H1 (cell line): ENCODE measurements around the gene CFAP100. TPM values are rescaled to one million over a fixed set of nuclear protein-coding genes. Genes with fewer than 3 reads are reported as not detected.

ENCODE experiments used
- CTCF ChIA-PET: fragments of 300-600 bp; sonication (Branson Sonifier 250); formaldehyde crosslinking; loops from one replicate; lab custom pipeline; 2021; ENCODE audit not compliant: partially characterized antibody; lab: Charles Lee
- POLR2A ChIA-PET: fragments of 300-600 bp; sonication (Branson Sonifier 250); formaldehyde crosslinking; loops from one replicate; lab custom pipeline; 2021; ENCODE audit warnings: inconsistent platforms; ENCODE audit not compliant: partially characterized antibody; lab: Charles Lee
- DNase-seq, 2 experiments: peaks; one replicate each; pipeline versions ENCODE4 v3.0.0 to v3.0.0-alpha.2; 2010 to 2022; ENCODE audit warnings: low spot score in 2 of 2, low read depth in 1 of 2, mixed read lengths in 1 of 2
- FAIRE-seq: peaks from 2 replicates; lab custom pipeline; 2011; peaks lifted over from hg19 to GRCh38; lab: Jason Lieb, UNC
- H2AFZ ChIP-seq: 2 replicates; pipeline ENCODE4 v1.8.1; 2012; ENCODE audit warnings: low read length, inconsistent platforms
- H2AK5ac ChIP-seq: 2 replicates; pipeline ENCODE4 v1.6.1; 2013; ENCODE audit warnings: low read depth, low read length
- H2BK120ac ChIP-seq: replicated peaks from 2 replicates; pipeline ENCODE3; 2013; ENCODE audit warnings: low read depth, low read length, inconsistent platforms
- H2BK12ac ChIP-seq: 2 replicates; pipeline ENCODE4 v1.6.1; 2013; ENCODE audit warnings: low read depth, low read length
- H2BK15ac ChIP-seq: 2 replicates; pipeline ENCODE4 v1.6.1; 2013; ENCODE audit warnings: low read length
- H2BK20ac ChIP-seq: 2 replicates; pipeline ENCODE4 v1.6.1; 2013; ENCODE audit warnings: low read length
- H2BK5ac ChIP-seq: 2 replicates; pipeline ENCODE4 v1.6.1; 2013; ENCODE audit warnings: low read depth, low read length
- H3K14ac ChIP-seq: 2 replicates; pipeline ENCODE4 v1.6.1; 2013; ENCODE audit warnings: inconsistent platforms; ENCODE audit not compliant: insufficient read length
- H3K18ac ChIP-seq: 2 replicates; pipeline ENCODE4 v1.6.1; 2013; ENCODE audit warnings: low read length; ENCODE audit errors: extremely low read depth
- H3K23ac ChIP-seq: 2 replicates; pipeline ENCODE4 v1.6.1; 2013; ENCODE audit warnings: inconsistent platforms; ENCODE audit not compliant: insufficient read length
- H3K23me2 ChIP-seq: 2 replicates; pipeline ENCODE4 v1.6.1; 2013; ENCODE audit warnings: low read depth, low read length
- H3K27ac ChIP-seq: 2 replicates; pipeline ENCODE4 v1.6.1; 2011; ENCODE audit warnings: low read depth, low read length, inconsistent platforms
- H3K27me3 ChIP-seq, 4 experiments: replicated peaks in 1 of 4; 1 replicate in 1 of 4; 2 replicates in 3 of 4; pipeline versions ENCODE4 v1.6.1 to v1.8.1; 2011 to 2013; ENCODE audit warnings: low read length in 3 of 4, mild to moderate bottlenecking in 3 of 4, inconsistent platforms in 2 of 4, mixed read lengths in 2 of 4, moderate library complexity in 1 of 4; ENCODE audit not compliant: control insufficient read depth in 3 of 4, insufficient read depth in 3 of 4; ENCODE audit errors: extremely low read depth in 1 of 4
- H3K36me3 ChIP-seq, 4 experiments: 2 replicates each; pipeline versions ENCODE4 v1.6.1 to v1.8.1; 2011 to 2013; ENCODE audit warnings: mild to moderate bottlenecking in 4 of 4, low read length in 3 of 4, moderate library complexity in 2 of 4, control low read depth in 1 of 4, inconsistent platforms in 1 of 4; ENCODE audit not compliant: insufficient read depth in 4 of 4, control insufficient read depth in 2 of 4
- H3K4ac ChIP-seq: replicated peaks from 2 replicates; pipeline ENCODE3; 2013; ENCODE audit warnings: low read length, low read depth, mixed read lengths, inconsistent platforms; ENCODE audit not compliant: insufficient read length
- H3K4me1 ChIP-seq, 4 experiments: replicated peaks in 1 of 4; 1 replicate in 1 of 4; 2 replicates in 3 of 4; pipeline versions ENCODE4 v1.6.1 to v1.8.1; 2011 to 2013; ENCODE audit warnings: low read length in 3 of 4, inconsistent platforms in 2 of 4, mixed read lengths in 1 of 4; ENCODE audit not compliant: insufficient read depth in 4 of 4, control insufficient read depth in 3 of 4
- H3K4me2 ChIP-seq, 2 experiments: 2 replicates each; pipeline versions ENCODE4 v1.6.1 to v1.8.1; 2011 to 2013; ENCODE audit warnings: low read depth in 2 of 2, low read length in 2 of 2, control low read depth in 1 of 2, inconsistent platforms in 1 of 2, mild to moderate bottlenecking in 1 of 2; ENCODE audit not compliant: insufficient read depth in 1 of 2
- H3K4me3 ChIP-seq, 4 experiments: fragments of 200-600, 300-600 bp in 1 of 4; sonication (generic), shearing (Covaris generic), sonication (Bioruptor Twin) in 1 of 4; 2 replicates each; pipeline versions ENCODE4 v1.5.1 to v1.8.1; 2011 to 2016; ENCODE audit warnings: low read length in 4 of 4, low read depth in 3 of 4, control low read depth in 2 of 4, inconsistent platforms in 2 of 4, mild to moderate bottlenecking in 2 of 4, mixed read lengths in 1 of 4, moderate library complexity in 1 of 4; ENCODE audit not compliant: insufficient read depth in 2 of 4; ENCODE audit errors: extremely low read depth in 1 of 4
- H3K56ac ChIP-seq: replicated peaks from 2 replicates; pipeline ENCODE3; 2013; ENCODE audit warnings: low read depth, mild to moderate bottlenecking, mixed read lengths, low read length, inconsistent platforms; ENCODE audit not compliant: insufficient read length
- H3K79me1 ChIP-seq: 2 replicates; pipeline ENCODE4 v1.6.1; 2013; ENCODE audit warnings: low read depth, low read length, control low read depth
- H3K79me2 ChIP-seq, 2 experiments: 2 replicates each; pipeline versions ENCODE4 v1.6.1 to v1.8.1; 2012 to 2013; ENCODE audit warnings: low read length in 2 of 2, mild to moderate bottlenecking in 2 of 2, inconsistent platforms in 1 of 2; ENCODE audit not compliant: insufficient read depth in 2 of 2, control insufficient read depth in 1 of 2
- H3K9ac ChIP-seq, 4 experiments: replicated peaks in 1 of 4; 1 replicate in 1 of 4; 2 replicates in 3 of 4; pipeline versions ENCODE4 v1.6.1 to v1.8.1; 2011 to 2013; ENCODE audit warnings: low read depth in 3 of 4, low read length in 3 of 4, control low read depth in 2 of 4, mild to moderate bottlenecking in 2 of 4, moderate library complexity in 2 of 4, inconsistent platforms in 1 of 4; ENCODE audit errors: extremely low read depth in 1 of 4
- H3K9me3 ChIP-seq, 2 experiments: 2 replicates each; pipeline versions ENCODE4 v1.6.1 to v1.8.1; 2012 to 2013; ENCODE audit warnings: mild to moderate bottlenecking in 2 of 2, moderate library complexity in 2 of 2, control low read depth in 1 of 2, inconsistent platforms in 1 of 2, low read depth in 1 of 2, low read length in 1 of 2, mixed read lengths in 1 of 2; ENCODE audit not compliant: insufficient read depth in 2 of 2
- H4K20me1 ChIP-seq, 2 experiments: replicated peaks in 1 of 2; 2 replicates each; pipeline versions ENCODE3 to v1.8.1; 2011 to 2013; ENCODE audit warnings: inconsistent platforms in 2 of 2, low read length in 2 of 2, mild to moderate bottlenecking in 1 of 2; ENCODE audit not compliant: insufficient read depth in 2 of 2, control insufficient read depth in 1 of 2
- H4K5ac ChIP-seq: 2 replicates; pipeline ENCODE4 v1.6.1; 2013; ENCODE audit warnings: low read length, low read depth, mixed read lengths, inconsistent platforms; ENCODE audit not compliant: insufficient read length
- H4K8ac ChIP-seq: 2 replicates; pipeline ENCODE4 v1.8.0; 2013; ENCODE audit warnings: mild to moderate bottlenecking, moderate library complexity, low read length, inconsistent platforms; ENCODE audit not compliant: insufficient read depth; ENCODE audit errors: extremely low read depth
- H4K91ac ChIP-seq: replicated peaks from 2 replicates; pipeline ENCODE3; 2013; ENCODE audit warnings: low read length, mixed read lengths, inconsistent platforms; ENCODE audit not compliant: insufficient read length
- BRCA1 ChIP-seq: IDR thresholded peaks from 2 replicates; pipeline ENCODE4 v1.6.1; 2012; ENCODE audit warnings: low read depth, low read length, improper control_type of control experiment
- EZH2 ChIP-seq: fragments of 200-600 bp; sonication (generic); IDR thresholded peaks from 2 replicates; pipeline ENCODE4 v1.7.1; 2012; ENCODE audit warnings: low read depth, mild to moderate bottlenecking, moderate library complexity, low read length, inconsistent platforms; ENCODE audit not compliant: severe bottlenecking
- GTF2F1 ChIP-seq: IDR thresholded peaks from 2 replicates; pipeline ENCODE4 v1.6.1; 2012; ENCODE audit warnings: low read depth, low read length, improper control_type of control experiment, borderline replicate concordance
- TAF7 ChIP-seq: optimal IDR thresholded peaks from 2 replicates; pipeline ENCODE3; 2011; ENCODE audit warnings: low read depth, mild to moderate bottlenecking, inconsistent platforms, low read length, moderate library complexity, borderline replicate concordance
- WGBS, 2 experiments: shearing (Covaris generic) in 1 of 2; methylation state at CpG; one replicate each; pipeline versions ENCODE4 v1.1.6 to v1.1.7; 2013 to 2015; ENCODE audit warnings: low lambda C conversion rate in 2 of 2, mixed read lengths in 2 of 2, inconsistent platforms in 1 of 2, low coverage in 1 of 2, missing lambda C conversion rate in 1 of 2; ENCODE audit not compliant: insufficient replicate concordance in 2 of 2, insufficient coverage in 1 of 2, insufficient read length in 1 of 2; ENCODE audit errors: extremely low coverage in 1 of 2, missing lambda C conversion rate in 1 of 2; 5-methylcytosine and 5-hydroxymethylcytosine counted together
- polyA plus RNA-seq, 7 experiments: library from polyadenylated mRNA; depleted of rRNA in 3 of 7; stranded (reverse) in 5 of 7; unstranded in 2 of 7; fragments of >200 nt in 5 of 7; fragments of 200-250 nt in 2 of 7; gene quantifications; 1 replicate in 5 of 7; 2 replicates in 1 of 7; 4 replicates in 1 of 7; pipeline versions ENCODE4 v1.2.1 to v1.2.3, GENCODE V29; 2011 to 2013; ENCODE audit warnings: missing spikeins in 2 of 7, mixed read lengths in 2 of 7
- total RNA-seq: library from RNA; stranded (reverse); fragmentation: NEBNext Ultra II Directional; extraction: Animal tissue kit (Norgen Biotek cat#: 25700); gene quantifications from 2 replicates; pipeline ENCODE4 v1.2.1, GENCODE V29; 2021
- TF ChIP-seq, protein P1 (sequence below): IDR thresholded peaks from 2 replicates; pipeline ENCODE4 v1.6.1; 2012; ENCODE audit warnings: low read length, inconsistent platforms
- TF ChIP-seq, protein P2 (sequence below): IDR thresholded peaks from 2 replicates; pipeline ENCODE4 v1.6.1; 2011; ENCODE audit warnings: low read length, improper control_type of control experiment

Gene CFAP100
- total and polyA plus RNA-seq, 2 of the 8 experiments (the other 6 are each of a cell fraction or from before 2014, with no cell fraction given): 0.17 TPM; not detected in 1

DNA sequence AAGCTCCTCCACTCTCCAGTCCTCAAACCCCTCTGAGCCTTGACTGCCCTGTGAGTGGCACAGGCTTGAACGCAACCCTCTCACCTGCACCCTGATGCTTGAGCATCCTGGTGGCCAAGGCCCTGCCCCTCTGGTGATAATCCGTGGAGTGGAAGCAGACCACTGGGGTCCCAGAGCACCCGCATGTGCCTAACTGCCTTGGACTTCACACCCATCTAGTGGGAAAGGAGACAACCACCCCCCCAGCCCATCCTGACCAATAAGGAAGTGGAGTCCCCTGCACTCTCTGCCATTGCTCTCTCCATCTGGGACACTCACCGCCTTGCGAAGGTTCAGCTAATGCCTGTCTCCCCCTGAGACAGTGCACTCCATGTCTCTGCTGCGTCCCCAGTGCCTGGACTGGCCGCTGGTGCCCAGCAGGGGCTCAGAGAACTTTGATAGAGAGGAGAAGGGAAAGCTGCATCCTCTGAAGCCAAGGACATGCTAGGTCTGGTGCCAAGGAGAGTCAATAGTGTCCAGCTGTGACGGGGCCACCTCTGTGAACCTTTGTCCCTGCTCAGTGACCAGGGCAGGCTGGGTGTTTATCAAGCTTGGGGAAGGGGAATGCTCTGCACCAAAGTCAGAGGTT is 40.9 kb upstream of the CFAP100 start:
- Histone ChIP-seq H2BK15ac (0 out of 2 replicates have a peak overlapping the region, but pooled peaks have one; percentile 3), H3K14ac (no peak overlapping the region), H3K9me3 (no peaks in the 10 kb centered on the region), H3K9ac (no peak overlapping the region), H4K20me1 (peaks cover 0 to 15% of the 10 kb centered on the region in 2 experiments), H2AFZ (no peak overlapping the region), H4K8ac (no peak overlapping the region; the same call in 1 of the 2 replicates), H3K27ac (no peak overlapping the region), H2AK5ac (no peak overlapping the region), H2BK5ac (no peak overlapping the region), H3K4me3 (no peak overlapping the region), H4K5ac (no peak overlapping the region), H3K23me2 (peaks cover 17% of the 10 kb centered on the region), H3K79me1 (0 out of 2 replicates have a peak, but pooled peaks cover 3% of the 10 kb centered on the region), H3K36me3 (peaks cover 0 to 15% (median 10%) of the 10 kb centered on the region in 4 experiments; a peak in 5 of 8 replicates), H2BK20ac (no peak overlapping the region), H2BK120ac (no peak overlapping the region), H3K4ac (no peak overlapping the region), H4K91ac (no peak overlapping the region), H2BK12ac (no peak overlapping the region), H3K23ac (no peak overlapping the region), H3K4me2 (no peak overlapping the region), H3K4me1 (peaks cover 2 to 25% (median 15%) of the 10 kb centered on the region in 4 experiments), H3K27me3 (peaks cover 0 to 7% (median 5%) of the 10 kb centered on the region in 4 experiments; a peak in 6 of 7 replicates), H3K56ac (no peak overlapping the region), H3K18ac (no peak overlapping the region), H3K79me2 (peaks cover 0 to 18% of the 10 kb centered on the region in 2 experiments; a peak in 1 of 4 replicates)
- WGBS, 2 experiments: 83% methylated on average over 8 of the region's 8 CpGs; no CpG with 5 or more reads in 1 of the 2 experiments
- DNase-seq: no peak
- CTCF ChIA-PET: interaction anchor here (0.6 to 2.1 kb wide), 8 partner anchors 9 to 230 kb away, joined by 3 to 8 read pairs (median 4); no protein-coding TSS in a partner anchor
- POLR2A ChIA-PET: interaction anchor here (1.6 kb wide), 1 partner anchor 86 kb away, joined by 4 read pairs; no protein-coding TSS in a partner anchor
- FAIRE-seq: no peak
- no peak for TF ChIP-seq BRCA1
- no peak for TF ChIP-seq GTF2F1
- TF ChIP-seq, protein P1, sequence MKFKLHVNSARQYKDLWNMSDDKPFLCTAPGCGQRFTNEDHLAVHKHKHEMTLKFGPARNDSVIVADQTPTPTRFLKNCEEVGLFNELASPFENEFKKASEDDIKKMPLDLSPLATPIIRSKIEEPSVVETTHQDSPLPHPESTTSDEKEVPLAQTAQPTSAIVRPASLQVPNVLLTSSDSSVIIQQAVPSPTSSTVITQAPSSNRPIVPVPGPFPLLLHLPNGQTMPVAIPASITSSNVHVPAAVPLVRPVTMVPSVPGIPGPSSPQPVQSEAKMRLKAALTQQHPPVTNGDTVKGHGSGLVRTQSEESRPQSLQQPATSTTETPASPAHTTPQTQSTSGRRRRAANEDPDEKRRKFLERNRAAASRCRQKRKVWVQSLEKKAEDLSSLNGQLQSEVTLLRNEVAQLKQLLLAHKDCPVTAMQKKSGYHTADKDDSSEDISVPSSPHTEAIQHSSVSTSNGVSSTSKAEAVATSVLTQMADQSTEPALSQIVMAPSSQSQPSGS: no peak
- TF ChIP-seq EZH2: no peak
- no peak for TF ChIP-seq TAF7
- TF ChIP-seq, protein P2, sequence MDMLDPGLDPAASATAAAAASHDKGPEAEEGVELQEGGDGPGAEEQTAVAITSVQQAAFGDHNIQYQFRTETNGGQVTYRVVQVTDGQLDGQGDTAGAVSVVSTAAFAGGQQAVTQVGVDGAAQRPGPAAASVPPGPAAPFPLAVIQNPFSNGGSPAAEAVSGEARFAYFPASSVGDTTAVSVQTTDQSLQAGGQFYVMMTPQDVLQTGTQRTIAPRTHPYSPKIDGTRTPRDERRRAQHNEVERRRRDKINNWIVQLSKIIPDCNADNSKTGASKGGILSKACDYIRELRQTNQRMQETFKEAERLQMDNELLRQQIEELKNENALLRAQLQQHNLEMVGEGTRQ: no peak
